Osteoblast (primary cell): Measurements from ENCODE around the gene SEPTIN1. TPM values are rescaled to one million over a fixed set of nuclear protein-coding genes. Genes with fewer than 3 reads are reported as not detected.

ENCODE experiments used
- DNase-seq: peaks from one replicate; pipeline ENCODE4 v3.0.0; 2011; ENCODE audit warnings: low spot score, mixed read lengths; ENCODE audit not compliant: insufficient read length; ENCODE audit errors: missing footprints
- H2AFZ ChIP-seq: 2 replicates; pipeline ENCODE4 v1.6.0; 2011; ENCODE audit warnings: mild to moderate bottlenecking, low read length
- H3K27ac ChIP-seq: 2 replicates; pipeline ENCODE4 v1.5.1; 2011; ENCODE audit warnings: mild to moderate bottlenecking, low read depth, low read length, moderate library complexity
- H3K27me3 ChIP-seq: 2 replicates; pipeline ENCODE4 v1.6.0; 2012; ENCODE audit warnings: mild to moderate bottlenecking, control low read depth, inconsistent platforms, low read length, moderate library complexity; ENCODE audit not compliant: insufficient read depth
- H3K36me3 ChIP-seq: 2 replicates; pipeline ENCODE4 v1.5.1; 2011; ENCODE audit warnings: mild to moderate bottlenecking, low read length, control low read depth, moderate library complexity; ENCODE audit not compliant: insufficient read depth
- H3K4me1 ChIP-seq: 2 replicates; pipeline ENCODE4 v1.5.1; 2011; ENCODE audit warnings: mild to moderate bottlenecking, low read length, control low read depth, moderate library complexity; ENCODE audit not compliant: insufficient read depth
- H3K4me2 ChIP-seq: 2 replicates; pipeline ENCODE4 v1.6.0; 2011; ENCODE audit warnings: mild to moderate bottlenecking, low read length; ENCODE audit not compliant: insufficient read depth
- H3K4me3 ChIP-seq: fragments of 200-600 bp; sonication (generic); 3 replicates; pipeline ENCODE4 v1.5.1; 2012; ENCODE audit warnings: mild to moderate bottlenecking, low read length, inconsistent platforms; ENCODE audit not compliant: insufficient read depth
- H3K79me2 ChIP-seq: 2 replicates; pipeline ENCODE4 v1.6.0; 2012; ENCODE audit warnings: mild to moderate bottlenecking, low read length, control low read depth, inconsistent platforms; ENCODE audit not compliant: insufficient read depth
- H3K9me3 ChIP-seq: 2 replicates; pipeline ENCODE4 v1.5.1; 2011; ENCODE audit warnings: low read depth, low read length, control low read depth
- H4K20me1 ChIP-seq: 2 replicates; pipeline ENCODE4 v1.6.0; 2012; ENCODE audit warnings: mild to moderate bottlenecking, low read length, control low read depth; ENCODE audit not compliant: insufficient read depth
- CTCF ChIP-seq: IDR thresholded peaks from 2 replicates; pipeline ENCODE4 v1.5.1; 2011; ENCODE audit warnings: mild to moderate bottlenecking, low read depth, low read length, moderate library complexity; ENCODE audit errors: extremely low read depth
- total RNA-seq: library from RNA; depleted of rRNA; stranded (reverse); fragments of >200 nt; gene quantifications from 2 replicates; pipeline ENCODE4 v1.2.3, GENCODE V29; 2012

Gene SEPTIN1
- total RNA-seq, 1 donor = not detected

DNA sequence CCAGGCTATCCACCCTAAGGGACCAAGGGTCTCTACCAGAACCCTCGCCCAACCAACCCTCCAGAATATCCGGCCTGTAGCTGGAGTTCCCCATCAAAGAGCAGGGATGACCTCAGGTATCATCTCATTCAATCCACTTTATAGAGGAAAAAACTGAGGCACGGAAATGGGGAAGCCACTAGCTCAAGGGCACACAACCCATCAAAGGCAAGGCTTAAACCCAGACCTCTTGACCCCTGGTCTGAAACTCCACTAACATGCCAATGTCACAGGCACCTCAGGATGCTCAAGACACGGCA, 13.6 kb downstream of the SEPTIN1 start:
- H3K4me1 ChIP-seq = peaks cover 24% of the 10 kb centered on the region
- H3K36me3 ChIP-seq = peaks cover 17% of the 10 kb centered on the region
- H2AFZ ChIP-seq = no peak overlapping the region
- H3K27me3 ChIP-seq = no peaks in the 10 kb centered on the region
- H3K9me3 ChIP-seq = no peaks in the 10 kb centered on the region
- H3K4me3 ChIP-seq = peak overlapping the region; percentile 82
- no peak for DNase-seq
- H3K4me2 ChIP-seq = peak overlapping the region; percentile 98
- H3K27ac ChIP-seq = peak overlapping the region; percentile 77
- peaks cover 43% of the 10 kb centered on the region for H4K20me1 ChIP-seq
- H3K79me2 ChIP-seq = peaks cover 64% of the 10 kb centered on the region
- TF ChIP-seq CTCF = no peak

GRCh38 chr16:30368122-30368791, 14.1 kb downstream of the SEPTIN1 start:
- peaks cover 22% of the 10 kb centered on the region for H3K36me3 ChIP-seq
- peaks cover 24% of the 10 kb centered on the region for H3K4me1 ChIP-seq
- peak overlapping the region; percentile 98 for H3K4me2 ChIP-seq
- no peaks in the 10 kb centered on the region for H3K9me3 ChIP-seq
- TF ChIP-seq CTCF = no peak
- H2AFZ ChIP-seq = no peak overlapping the region
- DNase-seq = peak; percentile 95
- peak overlapping the region; percentile 77 for H3K27ac ChIP-seq
- peaks cover 69% of the 10 kb centered on the region for H3K79me2 ChIP-seq
- H3K4me3 ChIP-seq = peak overlapping the region; percentile 82
- H4K20me1 ChIP-seq = peaks cover 43% of the 10 kb centered on the region
- H3K27me3 ChIP-seq = no peaks in the 10 kb centered on the region

DNA sequence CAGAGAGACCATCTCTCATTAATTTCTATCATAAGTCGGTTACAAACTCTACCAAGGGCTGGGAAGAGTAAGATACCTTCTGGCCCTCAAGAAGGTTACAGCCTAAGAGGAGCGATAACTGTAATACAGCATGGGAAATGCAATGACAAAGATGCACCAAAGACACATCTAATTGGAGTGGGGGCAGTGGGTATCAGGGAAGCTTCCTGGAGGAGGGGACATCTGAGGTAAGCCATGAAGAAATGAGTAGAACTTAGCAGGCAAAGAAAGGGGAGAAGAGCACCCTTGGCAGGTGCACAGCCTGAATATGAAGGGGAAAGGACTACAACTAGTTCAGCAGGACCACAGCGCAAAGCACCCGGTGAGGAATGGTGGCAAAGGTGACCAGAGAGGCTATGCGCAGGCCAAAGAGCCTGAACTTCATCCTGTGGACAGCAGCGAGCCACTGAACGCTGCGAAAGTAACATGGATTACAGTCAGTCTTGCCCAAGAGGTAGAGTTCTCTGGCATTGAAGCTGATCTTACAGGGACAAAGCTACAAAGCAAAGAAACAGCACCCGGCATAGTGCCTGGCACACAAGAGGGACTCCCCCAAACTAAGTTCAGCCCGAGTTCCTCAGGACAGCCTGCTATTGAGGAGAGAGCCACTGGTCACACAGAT, 14.9 kb downstream of the SEPTIN1 start:
- no peak overlapping the region for H2AFZ ChIP-seq
- H3K4me1 ChIP-seq = peaks cover 24% of the 10 kb centered on the region
- H3K4me2 ChIP-seq = peak overlapping the region; percentile 98
- DNase-seq = peak; percentile 47
- peak overlapping the region; percentile 82 for H3K4me3 ChIP-seq
- peak overlapping the region; percentile 77 for H3K27ac ChIP-seq
- peaks cover 25% of the 10 kb centered on the region for H3K36me3 ChIP-seq
- no peaks in the 10 kb centered on the region for H3K9me3 ChIP-seq
- peaks cover 76% of the 10 kb centered on the region for H3K79me2 ChIP-seq
- no peaks in the 10 kb centered on the region for H3K27me3 ChIP-seq
- no peak for TF ChIP-seq CTCF
- H4K20me1 ChIP-seq = peaks cover 43% of the 10 kb centered on the region

DNA sequence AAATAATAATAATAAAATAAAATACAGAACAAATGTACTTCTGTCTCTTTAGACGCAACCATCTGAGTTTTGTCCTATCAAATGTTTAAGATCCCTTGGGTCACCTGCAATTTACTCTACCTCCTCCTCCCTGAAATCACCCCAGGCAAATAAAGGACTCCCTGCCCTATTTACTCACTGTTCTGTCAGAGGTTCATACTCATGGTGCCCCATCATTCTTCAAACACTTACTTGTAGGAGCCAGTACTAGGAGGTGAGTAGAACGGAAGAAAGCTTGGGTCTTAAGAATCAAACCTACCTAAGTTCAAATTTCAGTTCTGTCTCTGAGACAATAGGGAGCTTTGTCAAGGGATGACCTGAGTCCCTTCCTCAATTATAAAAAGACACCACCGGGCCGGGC, 15.8 kb downstream of the SEPTIN1 start:
- Histone ChIP-seq H3K27ac (no peak overlapping the region), H2AFZ (no peak overlapping the region), H3K4me3 (no peak overlapping the region), H3K36me3 (peaks cover 29% of the 10 kb centered on the region), H3K4me1 (peaks cover 23% of the 10 kb centered on the region), H3K9me3 (no peaks in the 10 kb centered on the region), H3K4me2 (peak overlapping the region; percentile 98), H3K79me2 (peaks cover 84% of the 10 kb centered on the region), H4K20me1 (peaks cover 43% of the 10 kb centered on the region), H3K27me3 (no peaks in the 10 kb centered on the region)
- no peak for TF ChIP-seq CTCF
- DNase-seq = no peak
